Glutamatergic neuron (in vitro differentiated cells): ENCODE measurements around the gene MRPS5. TPM values are rescaled to one million over a fixed set of nuclear protein-coding genes. Genes with fewer than 3 reads are reported as not detected.
A peak's percentile ranks its signal among the peaks of the same experiment; 100 is the strongest.
"Not testable (repeated sequence)": the region's sequence is repeated elsewhere in the genome, so short reads cannot be mapped to it uniquely, and the experiment has no call there.

Source experiments
- DNase-seq: peaks from one replicate; pipeline ENCODE4 v3.0.0; 2022
- H3K27ac Mint-ChIP-seq: one replicate; pipeline ENCODE4 v1.8.0; 2020; ENCODE audit warnings: mild to moderate bottlenecking, mixed read lengths, inconsistent platforms; ENCODE audit not compliant: unreplicated experiment
- H3K27me3 Mint-ChIP-seq: one replicate; pipeline ENCODE4 v1.8.0; 2020; ENCODE audit warnings: mild to moderate bottlenecking, moderate library complexity, mixed read lengths, inconsistent platforms; ENCODE audit not compliant: unreplicated experiment
- H3K36me3 Mint-ChIP-seq: one replicate; pipeline ENCODE4 v1.8.0; 2020; ENCODE audit warnings: mild to moderate bottlenecking, mixed read lengths, inconsistent platforms; ENCODE audit not compliant: unreplicated experiment
- H3K4me1 Mint-ChIP-seq: one replicate; pipeline ENCODE4 v1.8.0; 2020; ENCODE audit warnings: mild to moderate bottlenecking, low read depth, mixed read lengths, inconsistent platforms; ENCODE audit not compliant: unreplicated experiment
- H3K4me3 Mint-ChIP-seq: one replicate; pipeline ENCODE4 v1.8.0; 2020; ENCODE audit warnings: mild to moderate bottlenecking, mixed read lengths, inconsistent platforms; ENCODE audit not compliant: unreplicated experiment
- H3K9me3 Mint-ChIP-seq: one replicate; pipeline ENCODE4 v1.8.0; 2020; ENCODE audit warnings: mild to moderate bottlenecking, moderate library complexity, mixed read lengths, inconsistent platforms; ENCODE audit not compliant: unreplicated experiment
- total RNA-seq: library from RNA; stranded (reverse); fragmentation: NEBNext Ultra II Directional; extraction: Animal tissue kit (Norgen Biotek cat#: 25700); gene quantifications from one replicate; pipeline ENCODE4 v1.2.1, GENCODE V29; 2021; ENCODE audit not compliant: unreplicated experiment
- TF ChIP-seq, protein P1 (sequence below): fragments of 200-600 bp; sonication (generic); IDR thresholded peaks from one replicate; pipeline ENCODE4 v1.5.0; 2021; ENCODE audit not compliant: partially characterized antibody, unreplicated experiment

MRPS5 gene
- total RNA-seq, 1 donor from 2014 or later = 68.7 TPM

DNA sequence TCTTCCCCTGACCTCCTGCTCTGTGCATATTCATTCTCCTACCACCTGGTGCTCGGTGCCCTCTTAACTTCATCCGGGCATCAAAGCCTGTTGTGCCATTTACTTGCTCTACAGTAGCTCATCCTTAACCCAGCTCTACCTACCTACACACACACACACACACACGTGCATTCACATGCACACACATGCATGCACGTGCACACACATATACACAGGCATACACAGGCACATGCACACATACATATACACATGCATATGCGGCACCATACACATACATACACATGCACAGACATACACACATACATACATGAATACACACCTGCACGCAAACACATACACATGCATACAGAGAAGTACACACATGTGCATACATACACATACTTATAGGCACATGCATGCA, 81.6 kb downstream of the MRPS5 start:
- DNase-seq = no peak
- Mint-ChIP-seq H3K36me3 (peaks cover 26% of the 10 kb centered on the region), H3K27ac (no peak overlapping the region), H3K9me3 (peaks cover 19% of the 10 kb centered on the region), H3K4me1 (peaks cover 2% of the 10 kb centered on the region), H3K4me3 (no peak overlapping the region), H3K27me3 (peaks cover 19% of the 10 kb centered on the region)
- TF ChIP-seq, protein P1, sequence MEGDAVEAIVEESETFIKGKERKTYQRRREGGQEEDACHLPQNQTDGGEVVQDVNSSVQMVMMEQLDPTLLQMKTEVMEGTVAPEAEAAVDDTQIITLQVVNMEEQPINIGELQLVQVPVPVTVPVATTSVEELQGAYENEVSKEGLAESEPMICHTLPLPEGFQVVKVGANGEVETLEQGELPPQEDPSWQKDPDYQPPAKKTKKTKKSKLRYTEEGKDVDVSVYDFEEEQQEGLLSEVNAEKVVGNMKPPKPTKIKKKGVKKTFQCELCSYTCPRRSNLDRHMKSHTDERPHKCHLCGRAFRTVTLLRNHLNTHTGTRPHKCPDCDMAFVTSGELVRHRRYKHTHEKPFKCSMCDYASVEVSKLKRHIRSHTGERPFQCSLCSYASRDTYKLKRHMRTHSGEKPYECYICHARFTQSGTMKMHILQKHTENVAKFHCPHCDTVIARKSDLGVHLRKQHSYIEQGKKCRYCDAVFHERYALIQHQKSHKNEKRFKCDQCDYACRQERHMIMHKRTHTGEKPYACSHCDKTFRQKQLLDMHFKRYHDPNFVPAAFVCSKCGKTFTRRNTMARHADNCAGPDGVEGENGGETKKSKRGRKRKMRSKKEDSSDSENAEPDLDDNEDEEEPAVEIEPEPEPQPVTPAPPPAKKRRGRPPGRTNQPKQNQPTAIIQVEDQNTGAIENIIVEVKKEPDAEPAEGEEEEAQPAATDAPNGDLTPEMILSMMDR = no peak

GRCh38 chr2:95039363-95039762, 82.2 kb downstream of the MRPS5 start:
- Mint-ChIP-seq H3K36me3 (peaks cover 26% of the 10 kb centered on the region), H3K27ac (no peak overlapping the region), H3K27me3 (peaks cover 19% of the 10 kb centered on the region)

DNA sequence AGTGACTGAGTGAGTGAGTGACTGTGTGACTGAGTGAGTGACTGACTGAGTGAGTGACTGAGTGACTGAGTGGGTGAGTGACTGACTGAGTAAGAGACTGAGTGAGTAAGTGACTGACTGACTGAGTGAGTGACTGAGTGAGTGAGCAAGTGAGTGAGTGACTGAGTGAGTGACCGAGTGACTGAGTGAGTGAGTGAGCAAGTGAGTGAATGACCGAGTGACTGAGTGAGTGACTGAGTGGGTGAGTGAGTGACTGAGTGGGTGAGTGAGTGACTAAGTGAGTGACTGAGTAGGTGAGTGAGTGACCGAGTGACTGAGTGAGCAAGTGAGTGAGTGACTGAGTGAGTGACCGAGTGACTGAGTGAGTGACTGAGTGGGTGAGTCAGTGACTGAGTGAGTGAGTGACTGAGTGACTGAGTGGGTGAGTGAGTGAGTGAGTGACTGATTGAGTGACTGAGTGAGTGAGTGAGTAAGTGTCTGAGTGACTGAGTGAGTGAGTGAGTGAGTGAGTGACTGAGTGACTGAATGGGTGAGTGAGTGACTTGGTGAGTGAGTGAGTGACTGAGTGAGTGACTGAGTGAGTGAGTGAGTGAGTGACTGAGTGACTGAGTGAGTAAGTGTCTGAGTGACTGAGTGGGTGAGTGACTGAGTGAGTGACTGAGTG, 82.8 kb downstream of the MRPS5 start:
- H3K27ac Mint-ChIP-seq = no peak overlapping the region
- no peak overlapping the region for H3K4me3 Mint-ChIP-seq
- H3K9me3 Mint-ChIP-seq = peaks cover 19% of the 10 kb centered on the region
- peaks cover 2% of the 10 kb centered on the region for H3K4me1 Mint-ChIP-seq
- TF ChIP-seq, protein P1 = no peak
- H3K36me3 Mint-ChIP-seq = peaks cover 26% of the 10 kb centered on the region
- DNase-seq = no peak
- H3K27me3 Mint-ChIP-seq = peaks cover 19% of the 10 kb centered on the region

More at GRCh38 chr2:95039363-95039762, 82.2 kb downstream of the MRPS5 start:
- Mint-ChIP-seq H3K4me3 (no peak overlapping the region), H3K4me1 (peaks cover 2% of the 10 kb centered on the region), H3K9me3 (peaks cover 19% of the 10 kb centered on the region)
- DNase-seq = no peak
- TF ChIP-seq, protein P1 = no peak

GRCh38 chr2:95037841-95038585, 83.6 kb downstream of the MRPS5 start:
- H3K4me1 Mint-ChIP-seq = not testable (repeated sequence)
- H3K36me3 Mint-ChIP-seq = peaks cover 26% of the 10 kb centered on the region
- H3K27ac Mint-ChIP-seq = peak overlapping the region; percentile 16

DNA sequence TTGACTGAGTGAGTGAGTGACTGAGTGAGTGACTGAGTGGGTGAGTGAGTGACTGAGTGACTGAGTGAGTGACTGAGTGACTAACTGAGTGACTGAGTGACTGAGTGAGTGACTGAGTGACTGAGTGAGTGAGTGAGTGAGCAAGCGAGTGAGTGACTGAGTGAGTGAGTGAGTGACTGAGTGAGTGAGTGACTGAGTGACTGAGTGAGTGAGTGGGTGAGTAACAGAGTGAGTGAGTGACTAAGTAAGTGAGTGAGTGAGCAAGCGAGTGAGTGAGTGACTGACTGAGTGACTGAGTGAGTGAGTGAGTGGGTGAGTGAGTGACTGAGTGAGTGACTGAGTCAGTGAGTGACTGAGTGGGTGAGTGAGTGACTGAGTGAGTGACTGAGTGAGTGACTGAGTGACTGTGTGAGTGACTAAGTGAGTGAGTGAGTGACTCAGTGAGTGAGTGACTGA, 84.2 kb downstream of the MRPS5 start:
- TF ChIP-seq, protein P1 = no peak
- DNase-seq = no peak
- Mint-ChIP-seq H3K27me3 (peaks cover 19% of the 10 kb centered on the region), H3K4me1 (peaks cover 2% of the 10 kb centered on the region), H3K36me3 (peaks cover 26% of the 10 kb centered on the region), H3K4me3 (no peak overlapping the region), H3K9me3 (peaks cover 20% of the 10 kb centered on the region), H3K27ac (no peak overlapping the region)

More at GRCh38 chr2:95037841-95038585, 83.6 kb downstream of the MRPS5 start:
- H3K9me3 Mint-ChIP-seq = peaks cover 20% of the 10 kb centered on the region
- not testable (repeated sequence) for H3K4me3 Mint-ChIP-seq, DNase-seq
- H3K27me3 Mint-ChIP-seq = peaks cover 19% of the 10 kb centered on the region
